CD4-positive, alpha-beta T cell (primary cell): ENCODE results near the gene PCDHA4. TPM values are rescaled to one million over a fixed set of nuclear protein-coding genes. Genes with fewer than 3 reads are reported as not detected.
"Not testable (repeated sequence)": the region's sequence is repeated elsewhere in the genome, so short reads cannot be mapped to it uniquely, and the experiment has no call there.

Experiments
- ATAC-seq: fragments of 200-7000 bp; cut with Tn5 transposase; one replicate; pipeline ENCODE4 v1.10.0; 2022; ENCODE audit warnings: mild to moderate bottlenecking; ENCODE audit not compliant: poor library complexity
- CTCF ChIA-PET: fragments of 350-600 bp; sonication (Branson Sonifier 250); formaldehyde crosslinking; loops from one replicate; lab custom pipeline; 2021; ENCODE audit warnings: antibody characterized with exemption, inconsistent platforms; lab: Charles Lee
- POLR2A ChIA-PET: fragments of 350-600 bp; sonication (Branson Sonifier 250); formaldehyde crosslinking; loops from one replicate; lab custom pipeline; 2021; ENCODE audit warnings: antibody characterized with exemption, inconsistent platforms; lab: Charles Lee
- DNase-seq, 14 experiments: peaks; one replicate each; pipeline ENCODE4 v3.0.0-alpha.2; 2013 to 2020; ENCODE audit warnings: mixed read lengths in 2 of 14
- H3K27ac ChIP-seq, 2 donors: one replicate each; pipeline versions ENCODE4 v1.5.1 to v1.7.0; 2013; ENCODE audit warnings: low read length in 2 of 2, low read depth in 1 of 2, mild to moderate bottlenecking in 1 of 2
- H3K27me3 ChIP-seq, 2 experiments: 1 replicate in 1 of 2; 2 replicates in 1 of 2; pipeline versions ENCODE4 v1.6.1 to v1.7.0; 2013; ENCODE audit warnings: low read length in 2 of 2, control low read depth in 1 of 2, mild to moderate bottlenecking in 1 of 2, moderate library complexity in 1 of 2; ENCODE audit not compliant: insufficient read depth in 2 of 2, control insufficient read depth in 1 of 2
- H3K36me3 ChIP-seq: one replicate; pipeline ENCODE4 v1.6.1; 2013; ENCODE audit warnings: low read length, control low read depth; ENCODE audit not compliant: insufficient read depth
- H3K4me1 ChIP-seq: one replicate; pipeline ENCODE4 v1.6.1; 2013; ENCODE audit warnings: low read length, control low read depth; ENCODE audit not compliant: insufficient read depth
- H3K4me3 ChIP-seq: one replicate; pipeline ENCODE4 v1.5.1; 2013; ENCODE audit warnings: mild to moderate bottlenecking, low read length, moderate library complexity
- H3K9me3 ChIP-seq, 2 experiments: 1 replicate in 1 of 2; 2 replicates in 1 of 2; pipeline versions ENCODE4 v1.6.1 to v1.7.0; 2013; ENCODE audit warnings: low read length in 2 of 2, mild to moderate bottlenecking in 2 of 2, control low read depth in 1 of 2, moderate library complexity in 1 of 2; ENCODE audit not compliant: control insufficient read depth in 1 of 2, insufficient read depth in 1 of 2
- H3K27ac Mint-ChIP-seq: one replicate; pipeline ENCODE4 v1.8.0; 2020; ENCODE audit warnings: mixed read lengths
- H3K27me3 Mint-ChIP-seq: one replicate; pipeline ENCODE4 v1.8.0; 2021; ENCODE audit warnings: mixed read lengths
- H3K36me3 Mint-ChIP-seq: one replicate; pipeline ENCODE4 v1.8.0; 2021; ENCODE audit warnings: low read depth, mixed read lengths
- H3K4me1 Mint-ChIP-seq: one replicate; pipeline ENCODE4 v1.8.0; 2021; ENCODE audit warnings: low read depth, mixed read lengths
- H3K4me3 Mint-ChIP-seq: one replicate; pipeline ENCODE4 v1.8.0; 2020; ENCODE audit warnings: mild to moderate bottlenecking, mixed read lengths
- H3K9me3 Mint-ChIP-seq: one replicate; pipeline ENCODE4 v1.8.0; 2020; ENCODE audit warnings: mixed read lengths
- CTCF ChIP-seq: fragments of 200-600 bp; IDR thresholded peaks from one replicate; pipeline ENCODE4 v1.8.0; 2022; ENCODE audit warnings: antibody characterized with exemption, mild to moderate bottlenecking
- intact Hi-C, 2 experiments: fragments of 100-400 bp; cut with DNase I in 1 of 2; cut with micrococcal nuclease in 1 of 2; formaldehyde crosslinking; loops; one replicate each; pipeline versions ENCODE4 v1.15.1 to v1.9.0; 2023 to 2025; cut with DNase I, micrococcal nuclease
- total RNA-seq, 174 experiments: library from RNA in 2 of 174; stranded (reverse) in 2 of 174; gene quantifications; one replicate each; pipeline ENCODE4 v1.2.3 and lab custom pipeline; 2021 to 2026

PCDHA4 gene
- total RNA-seq, 2 experiments from 2014 or later, result not detected

- no peak for DNase-seq
- Histone ChIP-seq H3K27ac (no peak overlapping the region), H3K27me3 (peaks cover 30 to 33% of the 10 kb centered on the region in 2 experiments), H3K36me3 (no peaks in the 10 kb centered on the region), H3K4me3 (no peak overlapping the region), H3K9me3 (peaks cover 43 to 75% of the 10 kb centered on the region in 2 experiments), H3K4me1 (no peaks in the 10 kb centered on the region)
- peaks cover 14% of the 10 kb centered on the region for H3K9me3 Mint-ChIP-seq
- no peaks in the 10 kb centered on the region for H3K4me1 Mint-ChIP-seq
- intact Hi-C loops, result no loop called here
- no peak overlapping the region for H3K4me3 Mint-ChIP-seq
- ATAC-seq, result no peak
- peaks cover 36% of the 10 kb centered on the region for H3K36me3 Mint-ChIP-seq
- peaks cover 78% of the 10 kb centered on the region for H3K27me3 Mint-ChIP-seq
- POLR2A ChIA-PET, result no interaction called here
- CTCF ChIA-PET, result no interaction called here
- no peak for TF ChIP-seq CTCF
- no peak overlapping the region for H3K27ac Mint-ChIP-seq
Measured at GRCh38 chr5:140791089-140791488, 15.8 kb upstream of the PCDHA4 start.

GRCh38 chr5:140794595-140795258 is 12.1 kb upstream of the PCDHA4 start, which contains the start of gene PCDHA2:
Gene PCDHA2, plus strand, starts transcription at chr5:140794852.
- no peak within 1 kb of the TSS for H3K27ac ChIP-seq
- ChIA-PET CTCF (no interaction called here), POLR2A (no interaction called here)
- Mint-ChIP-seq H3K27me3 (peaks cover 64% of the 10 kb centered on the region), H3K9me3 (peaks cover 14% of the 10 kb centered on the region), H3K4me1 (no peaks in the 10 kb centered on the region), H3K36me3 (peaks cover 29% of the 10 kb centered on the region), H3K4me3 (no peak within 1 kb of the TSS), H3K27ac (no peak within 1 kb of the TSS)
- no peak within 1 kb of the TSS for H3K4me3 ChIP-seq
- H3K27me3 ChIP-seq, result peaks cover 15 to 19% of the 10 kb centered on the region in 2 experiments
- no peaks in the 10 kb centered on the region for H3K36me3 ChIP-seq
- ATAC-seq (no peak), DNase-seq (no peak)
- peaks cover 24 to 43% of the 10 kb centered on the region in 2 experiments for H3K9me3 ChIP-seq
- no peaks in the 10 kb centered on the region for H3K4me1 ChIP-seq
- intact Hi-C loops, result no loop called here
- no peak for TF ChIP-seq CTCF

GRCh38 chr5:140795259-140795641 is 11.6 kb upstream of the PCDHA4 start:
- CTCF ChIA-PET, result no interaction called here
- H3K4me3 ChIP-seq, result no peak overlapping the region
- no peak for ATAC-seq
- intact Hi-C loops, result no loop called here
- POLR2A ChIA-PET, result no interaction called here
- TF ChIP-seq CTCF, result no peak
- H3K36me3 Mint-ChIP-seq, result peaks cover 27% of the 10 kb centered on the region
- no peak overlapping the region for H3K27ac ChIP-seq
- peaks cover 66% of the 10 kb centered on the region for H3K27me3 Mint-ChIP-seq
- no peak overlapping the region for H3K4me3 Mint-ChIP-seq
- peaks cover 24 to 38% of the 10 kb centered on the region in 2 experiments for H3K9me3 ChIP-seq
- no peak for DNase-seq
- peaks cover 15 to 16% of the 10 kb centered on the region in 2 experiments for H3K27me3 ChIP-seq
- H3K9me3 Mint-ChIP-seq, result peaks cover 18% of the 10 kb centered on the region
- H3K36me3 ChIP-seq, result no peaks in the 10 kb centered on the region
- H3K4me1 Mint-ChIP-seq, result no peaks in the 10 kb centered on the region
- no peaks in the 10 kb centered on the region for H3K4me1 ChIP-seq
- H3K27ac Mint-ChIP-seq, result no peak overlapping the region

DNA sequence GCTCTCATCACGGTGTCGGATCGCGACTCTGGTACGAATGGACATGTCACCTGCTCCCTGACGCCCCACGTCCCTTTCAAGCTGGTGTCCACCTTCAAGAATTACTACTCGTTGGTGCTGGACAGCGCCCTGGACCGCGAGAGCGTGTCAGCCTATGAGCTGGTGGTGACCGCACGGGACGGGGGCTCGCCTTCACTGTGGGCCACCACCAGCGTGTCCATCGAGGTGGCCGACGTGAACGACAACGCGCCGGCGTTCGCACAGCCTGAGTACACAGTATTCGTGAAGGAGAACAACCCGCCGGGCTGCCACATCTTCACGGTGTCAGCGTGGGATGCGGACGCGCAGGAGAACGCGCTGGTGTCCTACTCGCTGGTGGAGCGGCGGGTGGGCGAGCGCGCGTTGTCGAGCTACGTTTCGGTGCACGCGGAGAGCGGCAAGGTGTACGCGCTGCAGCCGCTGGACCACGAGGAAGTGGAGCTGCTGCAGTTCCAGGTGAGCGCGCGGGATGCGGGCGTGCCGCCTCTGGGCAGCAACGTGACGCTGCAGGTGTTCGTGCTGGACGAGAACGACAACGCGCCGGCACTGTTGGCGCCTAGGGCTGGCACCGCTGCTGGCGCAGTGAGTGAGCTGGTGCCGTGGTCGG is 10.7 kb upstream of the PCDHA4 start:
- CTCF ChIA-PET, H3K4me1 Mint-ChIP-seq, DNase-seq, H3K4me1 ChIP-seq, H3K27ac Mint-ChIP-seq, H3K36me3 ChIP-seq, H3K4me3 ChIP-seq, H3K27ac ChIP-seq, POLR2A ChIA-PET, intact Hi-C loops, H3K4me3 Mint-ChIP-seq, ATAC-seq: not testable (repeated sequence)
- Mint-ChIP-seq H3K27me3 (peaks cover 58% of the 10 kb centered on the region), H3K9me3 (peaks cover 16% of the 10 kb centered on the region), H3K36me3 (peaks cover 27% of the 10 kb centered on the region)
- H3K27me3 ChIP-seq, result peaks cover 16 to 19% of the 10 kb centered on the region in 2 experiments
- H3K9me3 ChIP-seq, result peaks cover 27 to 42% of the 10 kb centered on the region in 2 experiments
